WTC11 (cell line): Measurements from ENCODE around the gene ARL6IP5. TPM values are rescaled to one million over a fixed set of nuclear protein-coding genes. Genes with fewer than 3 reads are reported as not detected.

ENCODE experiments used
- ATAC-seq: fragments of 200-7000 bp; cut with Tn5 transposase; 2 replicates; pipeline ENCODE4 v1.10.0; 2021; ENCODE audit warnings: mild to moderate bottlenecking, moderate library complexity
- CTCF ChIA-PET: fragments of 300-600 bp; sonication (Branson Sonifier 250); formaldehyde crosslinking; loops from one replicate; lab custom pipeline; 2021; ENCODE audit warnings: antibody characterized with exemption; lab: Charles Lee
- POLR2A ChIA-PET: fragments of 350-600 bp; sonication (Branson Sonifier 250); formaldehyde crosslinking; loops from one replicate; lab custom pipeline; 2021; ENCODE audit warnings: antibody characterized with exemption; lab: Charles Lee
- DNase-seq: peaks from one replicate; pipeline ENCODE4 v3.0.0; 2021; ENCODE audit warnings: low spot score
- H3K27ac Mint-ChIP-seq: 2 replicates; pipeline ENCODE4 v1.8.0; 2021; ENCODE audit warnings: mixed read lengths
- H3K27me3 Mint-ChIP-seq: 2 replicates; pipeline ENCODE4 v1.8.0; 2021; ENCODE audit warnings: low read depth, mild to moderate bottlenecking, moderate library complexity, mixed read lengths
- H3K36me3 Mint-ChIP-seq: 2 replicates; pipeline ENCODE4 v1.8.0; 2021; ENCODE audit warnings: mixed read lengths
- H3K4me1 Mint-ChIP-seq: 2 replicates; pipeline ENCODE4 v1.8.0; 2022; ENCODE audit warnings: mixed read lengths
- H3K4me3 Mint-ChIP-seq: 2 replicates; pipeline ENCODE4 v1.8.0; 2021; ENCODE audit warnings: mild to moderate bottlenecking, moderate library complexity, mixed read lengths
- H3K9me3 Mint-ChIP-seq: 2 replicates; pipeline ENCODE4 v1.8.0; 2021; ENCODE audit warnings: mixed read lengths
- ATF6 ChIP-seq: sonication (generic); formaldehyde crosslinking; IDR thresholded peaks from 2 replicates; pipeline ENCODE4 v1.8.1; 2023; ENCODE audit warnings: mild to moderate bottlenecking, missing genetic modification reagents
- CREB1 ChIP-seq: sonication (generic); formaldehyde crosslinking; IDR thresholded peaks from 2 replicates; pipeline ENCODE4 v1.8.0; 2023; ENCODE audit warnings: mild to moderate bottlenecking, missing genetic modification reagents
- EMX1 ChIP-seq: fragments of 250-450 bp; sonication (Bioruptor Pico); IDR thresholded peaks from 2 replicates; pipeline ENCODE4 v1.8.0; 2021; ENCODE audit warnings: mild to moderate bottlenecking
- FOXJ3 ChIP-seq: sonication (generic); formaldehyde crosslinking; IDR thresholded peaks from 2 replicates; pipeline ENCODE4 v1.9.0; 2021; ENCODE audit warnings: missing genetic modification reagents, mild to moderate bottlenecking, borderline replicate concordance
- FOXK1 ChIP-seq: sonication (generic); formaldehyde crosslinking; IDR thresholded peaks from 2 replicates; pipeline ENCODE4 v1.8.0; 2022; ENCODE audit warnings: mild to moderate bottlenecking, moderate library complexity, missing genetic modification reagents
- IRF2 ChIP-seq: sonication (generic); formaldehyde crosslinking; IDR thresholded peaks from 2 replicates; pipeline ENCODE4 v1.8.0; 2022; ENCODE audit warnings: low read depth, missing genetic modification reagents, borderline replicate concordance
- KAT7 ChIP-seq: sonication (generic); formaldehyde crosslinking; IDR thresholded peaks from 2 replicates; pipeline ENCODE4 v1.8.1; 2023; ENCODE audit warnings: missing genetic modification reagents, mild to moderate bottlenecking, borderline replicate concordance
- NR2C2 ChIP-seq: sonication (generic); formaldehyde crosslinking; IDR thresholded peaks from 2 replicates; pipeline ENCODE4 v1.8.0; 2022; ENCODE audit warnings: mild to moderate bottlenecking, missing genetic modification reagents
- OVOL2 ChIP-seq: fragments of 250-450 bp; sonication (Bioruptor Pico); IDR thresholded peaks from 2 replicates; pipeline ENCODE4 v1.9.0; 2021; ENCODE audit warnings: mild to moderate bottlenecking, borderline replicate concordance
- TCF7 ChIP-seq: sonication (generic); formaldehyde crosslinking; IDR thresholded peaks from 2 replicates; pipeline ENCODE4 v1.8.0; 2022; ENCODE audit warnings: mild to moderate bottlenecking, low read depth, missing genetic modification reagents, moderate library complexity
- TEAD4 ChIP-seq: sonication (generic); formaldehyde crosslinking; IDR thresholded peaks from 2 replicates; pipeline ENCODE4 v1.8.0; 2022; ENCODE audit warnings: mild to moderate bottlenecking, missing genetic modification reagents
- ZNF317 ChIP-seq: sonication (generic); formaldehyde crosslinking; IDR thresholded peaks from 2 replicates; pipeline ENCODE4 v1.8.1; 2023; ENCODE audit warnings: low read depth, mild to moderate bottlenecking, moderate library complexity, missing genetic modification reagents, borderline replicate concordance
- ZNF423 ChIP-seq: fragments of 250-450 bp; sonication (Bioruptor Pico); IDR thresholded peaks from 2 replicates; pipeline ENCODE4 v2.1.2; 2022; ENCODE audit warnings: mild to moderate bottlenecking, moderate library complexity
- total RNA-seq: library from RNA; stranded (reverse); gene quantifications from 3 replicates; pipeline ENCODE4 v1.2.3, GENCODE V29; 2021
- TF ChIP-seq, protein P1 (sequence below): sonication (generic); formaldehyde crosslinking; IDR thresholded peaks from 2 replicates; pipeline ENCODE4 v1.8.0; 2023; ENCODE audit warnings: missing genetic modification reagents, mild to moderate bottlenecking, borderline replicate concordance
- TF ChIP-seq, protein P2 (sequence below): sonication (generic); formaldehyde crosslinking; IDR thresholded peaks from 2 replicates; pipeline ENCODE4 v1.8.1; 2022; ENCODE audit warnings: low read depth, missing genetic modification reagents, borderline replicate concordance
- TF ChIP-seq, protein P3 (sequence below): fragments of 250-450 bp; sonication (Bioruptor Pico); conservative IDR thresholded peaks from 2 replicates; pipeline ENCODE4 v1.9.0; 2021; ENCODE audit warnings: mild to moderate bottlenecking

ARL6IP5 gene
- total RNA-seq, 1 experiment from 2014 or later: 28.4 TPM

- TF ChIP-seq FOXK1 (CRISPR knock-in tag) (no peak), ZNF317 (CRISPR knock-in tag) (peak; percentile 16; the same call in 1 of the 2 replicates), CREB1 (no peak), OVOL2 (CRISPR knock-in tag) (no peak), ZNF423 (no peak)
- TF ChIP-seq, protein P1, sequence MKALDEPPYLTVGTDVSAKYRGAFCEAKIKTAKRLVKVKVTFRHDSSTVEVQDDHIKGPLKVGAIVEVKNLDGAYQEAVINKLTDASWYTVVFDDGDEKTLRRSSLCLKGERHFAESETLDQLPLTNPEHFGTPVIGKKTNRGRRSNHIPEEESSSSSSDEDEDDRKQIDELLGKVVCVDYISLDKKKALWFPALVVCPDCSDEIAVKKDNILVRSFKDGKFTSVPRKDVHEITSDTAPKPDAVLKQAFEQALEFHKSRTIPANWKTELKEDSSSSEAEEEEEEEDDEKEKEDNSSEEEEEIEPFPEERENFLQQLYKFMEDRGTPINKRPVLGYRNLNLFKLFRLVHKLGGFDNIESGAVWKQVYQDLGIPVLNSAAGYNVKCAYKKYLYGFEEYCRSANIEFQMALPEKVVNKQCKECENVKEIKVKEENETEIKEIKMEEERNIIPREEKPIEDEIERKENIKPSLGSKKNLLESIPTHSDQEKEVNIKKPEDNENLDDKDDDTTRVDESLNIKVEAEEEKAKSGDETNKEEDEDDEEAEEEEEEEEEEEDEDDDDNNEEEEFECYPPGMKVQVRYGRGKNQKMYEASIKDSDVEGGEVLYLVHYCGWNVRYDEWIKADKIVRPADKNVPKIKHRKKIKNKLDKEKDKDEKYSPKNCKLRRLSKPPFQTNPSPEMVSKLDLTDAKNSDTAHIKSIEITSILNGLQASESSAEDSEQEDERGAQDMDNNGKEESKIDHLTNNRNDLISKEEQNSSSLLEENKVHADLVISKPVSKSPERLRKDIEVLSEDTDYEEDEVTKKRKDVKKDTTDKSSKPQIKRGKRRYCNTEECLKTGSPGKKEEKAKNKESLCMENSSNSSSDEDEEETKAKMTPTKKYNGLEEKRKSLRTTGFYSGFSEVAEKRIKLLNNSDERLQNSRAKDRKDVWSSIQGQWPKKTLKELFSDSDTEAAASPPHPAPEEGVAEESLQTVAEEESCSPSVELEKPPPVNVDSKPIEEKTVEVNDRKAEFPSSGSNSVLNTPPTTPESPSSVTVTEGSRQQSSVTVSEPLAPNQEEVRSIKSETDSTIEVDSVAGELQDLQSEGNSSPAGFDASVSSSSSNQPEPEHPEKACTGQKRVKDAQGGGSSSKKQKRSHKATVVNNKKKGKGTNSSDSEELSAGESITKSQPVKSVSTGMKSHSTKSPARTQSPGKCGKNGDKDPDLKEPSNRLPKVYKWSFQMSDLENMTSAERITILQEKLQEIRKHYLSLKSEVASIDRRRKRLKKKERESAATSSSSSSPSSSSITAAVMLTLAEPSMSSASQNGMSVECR (CRISPR knock-in tag): no peak
- no peak for DNase-seq
- H3K27ac Mint-ChIP-seq: no peak overlapping the region
- no peaks in the 10 kb centered on the region for H3K36me3 Mint-ChIP-seq
- H3K27me3 Mint-ChIP-seq: no peaks in the 10 kb centered on the region
- H3K9me3 Mint-ChIP-seq: no peaks in the 10 kb centered on the region
- POLR2A ChIA-PET: no interaction called here
- CTCF ChIA-PET: interaction anchor here (1.6 kb wide), 1 partner anchor 179 kb away, joined by 7 read pairs; no protein-coding TSS in a partner anchor
- H3K4me1 Mint-ChIP-seq: peaks cover 4% of the 10 kb centered on the region; the same call in 1 of the 2 replicates
- H3K4me3 Mint-ChIP-seq: no peak overlapping the region
- no peak for ATAC-seq
Observed at GRCh38 chr3:69126999-69127398, 42.3 kb downstream of the ARL6IP5 start.

- DNase-seq (no peak), ATAC-seq (no peak)
- no peak for TF ChIP-seq NR2C2 (CRISPR knock-in tag)
- no peak for TF ChIP-seq TEAD4 (CRISPR knock-in tag)
- TF ChIP-seq, protein P2, sequence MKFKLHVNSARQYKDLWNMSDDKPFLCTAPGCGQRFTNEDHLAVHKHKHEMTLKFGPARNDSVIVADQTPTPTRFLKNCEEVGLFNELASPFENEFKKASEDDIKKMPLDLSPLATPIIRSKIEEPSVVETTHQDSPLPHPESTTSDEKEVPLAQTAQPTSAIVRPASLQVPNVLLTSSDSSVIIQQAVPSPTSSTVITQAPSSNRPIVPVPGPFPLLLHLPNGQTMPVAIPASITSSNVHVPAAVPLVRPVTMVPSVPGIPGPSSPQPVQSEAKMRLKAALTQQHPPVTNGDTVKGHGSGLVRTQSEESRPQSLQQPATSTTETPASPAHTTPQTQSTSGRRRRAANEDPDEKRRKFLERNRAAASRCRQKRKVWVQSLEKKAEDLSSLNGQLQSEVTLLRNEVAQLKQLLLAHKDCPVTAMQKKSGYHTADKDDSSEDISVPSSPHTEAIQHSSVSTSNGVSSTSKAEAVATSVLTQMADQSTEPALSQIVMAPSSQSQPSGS (CRISPR knock-in tag): no peak
- TF ChIP-seq KAT7 (CRISPR knock-in tag): no peak
- TF ChIP-seq ZNF423: no peak
- no peak for TF ChIP-seq EMX1 (CRISPR knock-in tag)
- TF ChIP-seq TCF7 (CRISPR knock-in tag): no peak
- TF ChIP-seq, protein P3, sequence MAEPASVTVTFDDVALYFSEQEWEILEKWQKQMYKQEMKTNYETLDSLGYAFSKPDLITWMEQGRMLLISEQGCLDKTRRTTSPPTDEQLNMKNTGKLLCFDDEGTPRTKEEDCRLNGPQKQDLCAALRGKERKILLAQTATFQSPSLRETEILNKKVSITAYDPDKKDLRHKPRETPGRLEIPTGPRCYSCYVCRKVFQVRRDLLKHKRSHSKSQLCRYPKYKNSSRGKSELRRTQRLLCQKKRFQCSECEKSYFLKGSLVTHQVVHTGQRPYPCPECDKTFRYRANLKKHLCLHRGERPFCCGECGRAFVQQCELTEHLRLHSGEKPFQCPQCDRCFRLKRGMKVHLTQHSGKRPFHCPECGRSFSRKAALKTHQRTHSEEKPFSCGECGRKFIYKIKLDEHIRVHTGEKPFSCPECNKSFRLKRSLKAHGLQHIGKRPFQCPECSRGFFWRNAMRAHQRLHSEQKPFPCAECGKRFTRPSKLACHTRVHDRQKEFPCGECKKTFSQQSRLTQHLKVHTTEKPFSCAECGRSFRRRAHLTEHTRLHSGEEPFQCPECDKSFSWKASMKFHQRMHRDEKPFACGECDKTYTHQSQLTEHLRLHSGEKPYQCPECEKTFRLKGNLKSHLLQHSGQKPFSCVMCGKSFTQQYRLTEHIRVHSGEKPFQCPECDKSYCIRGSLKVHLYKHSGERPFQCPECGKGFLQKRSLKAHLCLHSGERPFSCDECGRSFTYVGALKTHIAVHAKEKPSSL (CRISPR knock-in tag): no peak
- no peak for TF ChIP-seq FOXJ3 (CRISPR knock-in tag)
- TF ChIP-seq ATF6 (CRISPR knock-in tag): no peak
- no peak for TF ChIP-seq IRF2
- no peaks in the 10 kb centered on the region for H3K27me3 Mint-ChIP-seq
- peaks cover 4% of the 10 kb centered on the region; the same call in 1 of the 2 replicates for H3K4me1 Mint-ChIP-seq
- no peaks in the 10 kb centered on the region for H3K36me3 Mint-ChIP-seq
- 0 out of 2 replicates have a peak, but pooled peaks cover 5% of the 10 kb centered on the region for H3K9me3 Mint-ChIP-seq
- ChIA-PET POLR2A (no interaction called here), CTCF (interaction anchor here (1.6 kb wide), 1 partner anchor 178 kb away, joined by 7 read pairs; no protein-coding TSS in a partner anchor)
- no peak overlapping the region for H3K27ac Mint-ChIP-seq
- no peak overlapping the region for H3K4me3 Mint-ChIP-seq
Observed at GRCh38 chr3:69128509-69128908, 43.8 kb downstream of the ARL6IP5 start.
